GM13977 (cell line): Measurements from ENCODE around the gene HIVEP3.

Experiments used
- DNase-seq: peaks from one replicate; pipeline ENCODE4 v3.0.0; 2012; ENCODE audit warnings: low spot score
- in situ Hi-C: fragments of 300-500 bp; cut with MboI; formaldehyde crosslinking; loops from one replicate; pipeline ENCODE4 v1.12.0; 2022; ENCODE audit warnings: low sequenced_read_pairs, low pct_unique_long_range_greater_than_20kb, mixed read lengths, inconsistent platforms; ENCODE audit not compliant: unreplicated experiment
- TF ChIP-seq, protein P1 (sequence below): IDR thresholded peaks from 2 replicates; pipeline ENCODE4 v1.5.1; 2012; ENCODE audit warnings: mild to moderate bottlenecking, control low read depth; ENCODE audit not compliant: insufficient read depth; ENCODE audit errors: extremely low read depth, missing control alignments

Gene HIVEP3

DNA sequence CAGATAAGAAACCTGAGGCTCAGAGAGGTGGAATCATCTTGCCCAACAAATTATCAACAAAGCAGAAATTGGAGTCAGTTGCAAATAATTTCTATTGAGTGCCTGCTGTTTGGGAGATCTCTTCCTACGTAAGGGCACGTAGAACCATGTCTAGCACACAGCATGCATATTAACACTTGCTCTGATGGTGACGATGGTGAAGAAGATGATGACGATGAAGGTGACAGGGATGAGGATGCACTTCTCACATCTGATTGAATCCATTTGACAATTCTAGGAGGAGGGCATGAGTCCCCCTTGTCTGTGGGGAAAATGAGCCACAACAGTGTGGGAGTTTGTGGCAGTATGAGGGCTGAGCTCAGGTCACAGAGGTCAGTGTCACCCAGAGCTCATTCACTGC lies 183.6 kb downstream of the HIVEP3 start:
- DNase-seq = no peak
- in situ Hi-C loops = no loop called here
- TF ChIP-seq, protein P1, sequence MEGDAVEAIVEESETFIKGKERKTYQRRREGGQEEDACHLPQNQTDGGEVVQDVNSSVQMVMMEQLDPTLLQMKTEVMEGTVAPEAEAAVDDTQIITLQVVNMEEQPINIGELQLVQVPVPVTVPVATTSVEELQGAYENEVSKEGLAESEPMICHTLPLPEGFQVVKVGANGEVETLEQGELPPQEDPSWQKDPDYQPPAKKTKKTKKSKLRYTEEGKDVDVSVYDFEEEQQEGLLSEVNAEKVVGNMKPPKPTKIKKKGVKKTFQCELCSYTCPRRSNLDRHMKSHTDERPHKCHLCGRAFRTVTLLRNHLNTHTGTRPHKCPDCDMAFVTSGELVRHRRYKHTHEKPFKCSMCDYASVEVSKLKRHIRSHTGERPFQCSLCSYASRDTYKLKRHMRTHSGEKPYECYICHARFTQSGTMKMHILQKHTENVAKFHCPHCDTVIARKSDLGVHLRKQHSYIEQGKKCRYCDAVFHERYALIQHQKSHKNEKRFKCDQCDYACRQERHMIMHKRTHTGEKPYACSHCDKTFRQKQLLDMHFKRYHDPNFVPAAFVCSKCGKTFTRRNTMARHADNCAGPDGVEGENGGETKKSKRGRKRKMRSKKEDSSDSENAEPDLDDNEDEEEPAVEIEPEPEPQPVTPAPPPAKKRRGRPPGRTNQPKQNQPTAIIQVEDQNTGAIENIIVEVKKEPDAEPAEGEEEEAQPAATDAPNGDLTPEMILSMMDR = no peak

DNA sequence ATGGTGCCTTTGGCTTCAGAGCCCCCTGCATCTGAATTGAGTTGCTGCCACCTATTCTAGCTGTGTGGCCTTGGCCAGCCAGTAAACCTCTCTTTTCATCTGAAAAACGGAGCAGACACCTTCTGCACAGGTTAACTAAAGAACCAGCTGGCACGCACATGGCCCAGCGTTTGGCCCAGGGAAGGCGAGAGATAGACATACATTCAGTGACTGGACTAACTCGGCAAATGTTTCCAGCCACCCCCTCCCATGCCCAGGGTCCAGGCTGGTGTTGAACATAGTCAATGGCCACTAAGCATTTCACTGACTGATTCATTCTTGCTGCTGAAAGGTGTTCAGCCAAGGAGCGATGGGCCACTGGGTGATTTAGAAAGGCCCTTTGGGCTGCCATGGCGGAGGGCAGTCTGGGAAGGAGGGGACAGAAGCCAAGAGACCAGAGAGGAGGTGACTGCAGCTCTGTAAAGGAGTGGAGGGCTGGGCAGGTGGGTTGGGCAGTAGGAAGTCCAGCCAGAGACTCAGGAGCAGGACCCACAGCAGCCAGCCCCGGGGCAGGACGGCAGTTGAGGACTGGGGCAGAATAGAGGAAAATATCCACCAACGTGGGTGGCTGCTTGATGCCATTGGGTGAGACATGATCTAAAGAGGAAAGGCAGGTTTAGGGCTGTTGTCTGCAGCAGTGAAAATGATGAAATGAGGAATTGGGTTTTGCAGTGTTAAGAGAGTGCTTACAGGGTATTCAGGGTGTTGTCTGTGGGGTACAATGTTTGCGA lies 184.3 kb downstream of the HIVEP3 start:
- DNase-seq = no peak
- in situ Hi-C loops = no loop called here
- TF ChIP-seq, protein P1 = no peak

- in situ Hi-C loops = no loop called here
- TF ChIP-seq, protein P1 = no peak
- DNase-seq = no peak
These were observed 185.0 kb downstream of the HIVEP3 start for GRCh38 chr1:41733725-41734124.

- in situ Hi-C loops = no loop called here
- DNase-seq = no peak
- TF ChIP-seq, protein P1 = no peak
These were observed 185.7 kb downstream of the HIVEP3 start for GRCh38 chr1:41733021-41733420.

DNA sequence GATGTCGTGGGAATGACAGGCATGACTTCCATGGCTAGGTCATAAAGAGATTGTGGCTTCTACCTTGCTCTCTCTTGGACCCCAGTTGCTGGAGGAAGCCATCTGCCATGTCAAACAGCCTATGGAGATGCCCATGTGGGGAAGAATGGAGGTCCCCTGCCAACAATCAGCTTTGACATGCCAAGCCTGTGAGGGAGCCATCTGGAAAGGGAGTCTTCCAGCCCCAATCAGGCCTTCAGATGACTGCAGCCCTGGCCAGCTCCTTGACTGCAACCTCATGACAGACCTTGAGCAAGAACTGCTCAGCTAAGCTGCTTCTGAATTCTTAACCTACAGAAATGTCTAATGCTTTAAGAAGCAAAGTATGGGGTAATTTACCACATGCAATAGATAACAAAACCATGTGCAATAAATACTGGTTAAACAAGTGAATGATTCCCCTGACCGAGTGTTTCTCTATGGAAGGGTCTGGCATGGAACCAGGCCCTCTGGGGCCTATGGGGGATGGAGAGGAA lies 187.1 kb downstream of the HIVEP3 start:
- DNase-seq = no peak
- TF ChIP-seq, protein P1 = no peak
- in situ Hi-C loops = no loop called here

GRCh38 chr1:41730806-41731205 lies 187.9 kb downstream of the HIVEP3 start:
- TF ChIP-seq, protein P1 = no peak
- in situ Hi-C loops = no loop called here
- DNase-seq = no peak
